HG02571 (cell line): ENCODE results near the gene RERE.

ENCODE experiments used
- ATAC-seq: cut with Tn5 transposase; IDR thresholded peaks from one replicate; pipeline ENCODE4 v1.9.1; 2021; ENCODE audit warnings: mild to moderate bottlenecking, moderate library complexity; ENCODE audit not compliant: unreplicated experiment

The RERE gene

DNA sequence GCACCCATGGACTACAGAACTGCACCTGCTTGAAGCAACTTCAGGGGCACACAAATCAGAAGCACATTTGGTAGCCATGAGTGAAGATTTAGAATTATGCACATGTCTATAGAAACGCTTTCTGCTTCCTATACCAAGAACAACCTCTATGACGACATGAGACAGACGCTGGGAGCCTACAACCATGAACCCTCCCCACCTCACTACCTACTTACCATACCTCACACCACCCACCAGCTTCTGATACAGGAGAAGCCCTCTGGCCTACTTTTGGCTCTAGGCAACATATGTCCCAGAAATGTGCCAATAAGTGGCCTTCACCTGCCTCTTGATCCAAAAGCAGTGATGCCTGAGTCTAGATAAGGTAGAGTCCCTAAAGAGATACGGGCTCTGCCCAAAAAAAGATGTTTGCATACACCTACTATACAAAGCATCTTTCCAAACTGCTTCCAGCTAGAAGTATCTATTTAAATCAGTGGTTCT, 441.0 kb downstream of the RERE start:
- ATAC-seq, result no peak

DNA sequence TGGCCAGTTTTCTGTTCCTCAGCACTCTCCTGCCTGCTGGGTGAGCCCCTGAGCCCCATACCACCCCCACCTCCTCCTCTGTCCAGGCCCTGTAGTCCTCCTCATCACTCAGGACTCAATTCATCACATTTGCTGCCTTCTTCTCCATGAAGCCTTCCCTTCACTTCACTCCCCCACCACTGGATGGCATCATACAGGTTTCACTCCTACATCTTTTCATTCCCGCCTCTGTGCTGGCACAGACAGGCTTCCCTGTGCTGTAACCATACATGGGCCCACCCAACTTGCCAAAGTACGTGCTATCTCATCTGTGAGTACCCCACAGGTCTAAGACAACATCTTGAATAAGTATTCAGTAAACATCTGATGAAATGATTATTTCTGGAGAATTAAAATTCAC, 442.6 kb downstream of the RERE start:
- no peak for ATAC-seq

- no peak for ATAC-seq
These were observed 443.1 kb downstream of the RERE start for GRCh38 chr1:8374356-8374755.

DNA sequence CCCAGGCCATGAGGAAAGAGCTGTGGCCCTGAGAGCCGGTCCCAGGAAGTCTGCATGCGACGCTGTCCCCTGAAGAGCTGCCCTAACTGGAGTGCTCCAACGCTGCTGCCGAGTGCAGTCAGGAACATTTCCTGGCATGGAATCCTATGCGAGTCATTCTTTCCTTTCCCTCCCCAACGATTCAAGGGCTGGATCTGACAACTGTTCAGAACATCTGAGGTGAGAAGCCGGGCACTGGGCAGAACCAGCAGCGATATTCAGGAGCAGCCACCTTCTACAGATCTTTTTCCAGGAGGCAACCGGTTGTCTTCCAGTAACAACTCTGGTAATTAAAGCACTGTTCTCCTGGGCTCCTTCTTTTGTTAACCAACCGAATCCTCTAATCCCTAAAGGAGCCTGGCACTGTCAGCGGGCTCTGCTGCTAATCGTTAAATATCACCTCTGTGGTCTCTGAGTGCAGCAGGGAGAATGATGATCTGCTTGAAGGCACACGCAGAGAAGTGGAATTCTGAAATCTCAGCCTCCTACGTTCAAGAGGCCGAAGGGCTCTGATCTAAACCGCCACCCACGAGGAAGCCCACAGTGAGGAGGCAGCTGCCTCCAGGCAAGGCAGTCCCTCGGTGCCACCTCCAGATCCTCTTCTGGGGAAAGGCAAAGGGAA, 443.7 kb downstream of the RERE start:
- ATAC-seq, result no peak

DNA sequence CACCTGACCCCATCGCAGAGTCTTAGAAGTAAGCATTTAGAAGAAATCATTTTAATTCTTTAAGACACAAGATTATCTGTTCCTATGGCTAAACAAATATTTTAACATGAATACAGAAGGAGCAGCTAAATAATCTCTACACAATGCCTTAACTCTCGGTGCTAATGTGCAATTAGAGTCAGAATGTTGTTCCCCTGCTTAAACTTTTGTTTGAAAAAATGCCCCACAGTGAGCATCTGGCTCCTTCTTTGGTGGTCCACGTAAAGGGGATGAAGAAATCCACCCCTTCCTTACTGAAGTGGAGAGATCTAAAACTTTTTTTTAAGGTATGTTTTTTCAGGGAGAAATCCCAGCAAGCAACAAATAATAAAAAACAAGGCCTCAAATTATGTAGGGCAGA, 444.3 kb downstream of the RERE start:
- ATAC-seq, result no peak

DNA sequence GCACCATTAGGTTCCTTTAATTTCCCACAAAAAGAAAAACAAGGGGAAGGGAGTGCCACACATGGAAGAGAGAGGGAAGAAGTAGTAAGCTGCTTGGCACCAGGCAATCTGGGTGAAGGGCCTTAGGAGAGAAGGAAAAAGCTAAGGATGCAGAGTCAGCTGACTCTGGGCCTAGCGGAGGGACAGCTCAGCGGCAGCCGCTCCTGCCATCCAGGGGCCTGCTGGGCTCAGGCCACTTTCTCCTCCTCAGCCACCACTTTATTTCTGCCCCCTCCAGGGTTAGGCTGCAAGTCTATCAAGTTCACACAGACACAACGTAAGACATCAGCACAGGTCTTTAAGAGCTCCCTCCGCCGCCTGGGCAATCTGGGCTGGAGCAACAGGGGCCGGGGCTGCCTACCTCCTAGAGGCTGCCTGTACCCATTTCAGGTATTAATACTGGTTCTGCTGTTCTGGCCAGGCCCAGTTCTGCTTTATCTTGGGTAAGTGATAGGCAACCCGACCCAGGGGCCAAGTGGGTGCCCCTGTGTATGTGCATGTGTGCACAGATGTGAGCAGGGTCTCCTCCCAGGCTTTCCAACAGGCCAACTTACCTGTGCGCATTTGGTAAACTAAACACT, 446.0 kb downstream of the RERE start:
- no peak for ATAC-seq

GRCh38 chr1:8370905-8371315, 446.5 kb downstream of the RERE start:
- no peak for ATAC-seq

GRCh38 chr1:8370046-8370881, 447.2 kb downstream of the RERE start:
- no peak for ATAC-seq

DNA sequence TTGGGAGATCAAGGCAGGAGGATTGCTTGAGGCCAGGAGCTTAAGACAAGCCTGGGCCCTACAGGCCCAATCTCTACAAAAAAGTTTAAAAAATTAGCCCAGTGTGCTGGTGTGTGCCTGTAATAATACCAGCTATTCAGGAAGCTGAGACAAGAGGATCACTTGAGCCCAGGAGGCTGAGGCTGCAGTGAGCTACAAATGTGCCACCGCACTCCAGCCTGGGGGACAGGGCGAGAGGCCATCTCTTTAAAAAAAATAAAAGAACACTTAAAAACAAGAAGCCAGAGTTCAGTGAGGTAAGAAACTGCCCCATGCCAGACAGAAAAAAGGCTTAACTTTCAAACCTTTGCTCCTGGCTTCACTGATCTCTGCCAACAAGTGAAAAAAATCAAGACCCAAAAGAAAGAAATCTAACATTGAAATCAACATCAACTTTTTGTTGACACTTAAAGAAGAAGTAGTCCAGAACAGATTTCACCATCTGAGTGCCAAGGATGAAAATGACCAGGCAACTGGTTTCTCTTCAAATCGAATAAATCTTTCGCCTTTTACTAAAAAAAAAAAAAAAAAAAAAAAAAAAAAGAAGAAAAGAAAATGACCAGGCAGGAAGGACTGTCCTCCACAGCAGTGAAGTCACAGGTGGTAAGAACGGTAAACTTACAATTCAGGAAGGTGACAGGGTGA, 448.3 kb downstream of the RERE start:
- ATAC-seq, result no peak

- ATAC-seq, result no peak
These were observed 449.8 kb downstream of the RERE start for GRCh38 chr1:8367571-8368194.

DNA sequence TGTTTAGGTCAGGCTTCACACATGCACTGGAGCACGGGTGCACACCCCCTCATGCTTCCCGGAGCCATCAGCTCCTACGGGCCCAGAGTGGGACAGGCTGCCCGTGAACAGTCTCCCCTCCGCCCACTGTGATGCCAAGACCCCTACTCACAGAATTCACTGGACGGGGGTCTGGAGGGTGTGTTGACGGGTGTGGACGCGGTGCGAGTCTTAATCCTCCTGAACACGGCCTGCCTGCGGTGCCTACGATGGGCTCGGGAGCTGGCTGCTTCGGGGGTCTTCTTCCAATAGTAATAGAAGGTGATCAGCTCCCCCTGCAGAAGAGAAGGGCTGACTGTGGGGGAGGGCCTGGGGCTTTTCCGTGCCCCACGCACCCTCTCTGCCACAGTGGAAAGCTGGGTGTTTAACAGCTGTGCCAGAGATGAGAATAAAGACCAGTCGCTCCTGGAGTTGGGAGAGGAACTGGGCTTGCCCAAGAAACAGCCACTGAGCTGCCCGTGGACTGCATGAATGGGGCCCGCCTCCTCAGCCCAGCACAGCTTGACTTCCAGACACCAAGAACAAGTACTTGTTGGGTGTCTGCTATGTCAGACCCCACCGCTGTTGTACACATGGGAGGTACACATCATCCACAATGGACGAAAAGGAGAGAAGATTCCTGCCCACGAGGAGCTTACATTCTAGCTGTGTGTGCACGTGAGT, 451.6 kb downstream of the RERE start:
- ATAC-seq, result no peak

GRCh38 chr1:8364528-8365442, 452.7 kb downstream of the RERE start:
- ATAC-seq, result no peak

DNA sequence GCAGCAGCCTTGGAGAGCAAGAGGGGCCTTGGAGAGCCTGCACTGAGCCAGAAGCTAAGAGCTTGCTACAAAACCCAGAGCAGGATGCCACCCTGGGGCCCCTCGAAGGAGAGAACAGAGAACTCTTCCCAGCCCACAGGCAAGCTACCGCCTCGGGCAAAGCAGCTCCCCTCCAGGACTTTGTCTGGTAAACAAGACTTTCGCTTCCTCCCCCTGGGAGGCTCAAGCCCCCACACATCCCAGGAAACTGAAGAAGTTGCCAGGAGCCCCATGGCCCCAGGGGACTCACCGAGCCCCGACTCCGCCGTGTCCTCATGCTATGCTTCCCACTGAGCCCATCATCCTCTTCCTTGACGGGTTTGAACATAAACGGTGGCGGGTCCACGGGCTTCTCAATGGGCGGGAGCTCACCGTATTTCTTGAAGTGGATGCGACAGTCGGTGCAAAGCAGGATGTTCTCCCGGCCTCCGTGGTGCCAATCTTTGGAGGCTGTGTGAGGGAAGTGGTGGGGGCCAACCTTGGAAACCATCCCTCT, 453.6 kb downstream of the RERE start:
- no peak for ATAC-seq

- no peak for ATAC-seq
These were observed 454.2 kb downstream of the RERE start for GRCh38 chr1:8363186-8363766.

DNA sequence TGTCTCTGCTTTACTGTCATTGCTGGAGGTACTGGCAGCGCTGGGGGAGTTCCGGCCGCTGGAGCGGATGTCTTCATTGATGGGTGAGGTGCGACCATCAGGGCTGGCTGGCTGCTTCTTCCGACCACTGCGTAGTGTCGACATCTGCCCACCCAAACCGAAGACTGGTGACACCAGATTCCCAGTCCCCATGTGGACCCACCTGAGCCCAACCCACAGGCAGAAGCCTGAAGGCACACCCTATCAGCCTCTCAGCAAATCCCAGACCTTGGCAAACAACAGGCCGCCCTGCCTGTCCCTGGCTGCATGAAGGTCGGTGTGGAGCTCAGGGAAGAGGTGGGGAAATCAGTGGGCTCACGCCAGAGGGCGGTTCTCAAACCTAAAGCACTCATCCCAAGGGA, 454.7 kb downstream of the RERE start:
- ATAC-seq, result no peak

DNA sequence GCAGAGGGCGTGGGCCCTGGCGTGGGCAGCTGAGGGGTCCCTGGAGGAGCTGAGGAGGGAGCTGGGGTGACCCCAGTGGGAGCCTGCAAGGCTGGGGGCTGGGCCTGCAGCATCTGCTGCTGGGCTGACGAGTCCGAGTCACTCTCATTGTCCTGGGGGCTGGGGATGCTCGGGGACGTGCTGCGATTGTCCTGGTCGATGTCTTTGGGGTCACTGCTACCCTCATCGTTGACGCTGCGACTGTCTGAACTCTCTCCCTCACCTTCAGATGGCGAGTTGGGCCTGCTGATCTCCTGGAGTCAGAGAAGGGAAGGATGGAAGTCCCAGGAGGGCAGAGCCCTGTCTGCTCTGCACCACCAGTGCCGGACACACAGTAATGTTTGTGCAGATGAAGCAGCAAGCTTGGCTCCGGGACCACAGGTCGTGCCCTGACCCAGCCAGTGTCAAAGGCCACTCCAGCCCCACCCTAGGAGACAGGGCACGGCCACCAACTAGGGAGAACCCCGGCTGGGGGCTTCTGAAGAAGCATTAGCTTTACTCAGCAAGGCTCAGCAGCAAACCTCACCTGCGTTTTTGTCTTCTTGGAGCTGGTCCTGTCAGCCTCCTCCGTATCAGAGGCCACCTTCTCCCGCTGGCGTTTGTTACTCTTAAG, 456.1 kb downstream of the RERE start:
- ATAC-seq, result no peak

DNA sequence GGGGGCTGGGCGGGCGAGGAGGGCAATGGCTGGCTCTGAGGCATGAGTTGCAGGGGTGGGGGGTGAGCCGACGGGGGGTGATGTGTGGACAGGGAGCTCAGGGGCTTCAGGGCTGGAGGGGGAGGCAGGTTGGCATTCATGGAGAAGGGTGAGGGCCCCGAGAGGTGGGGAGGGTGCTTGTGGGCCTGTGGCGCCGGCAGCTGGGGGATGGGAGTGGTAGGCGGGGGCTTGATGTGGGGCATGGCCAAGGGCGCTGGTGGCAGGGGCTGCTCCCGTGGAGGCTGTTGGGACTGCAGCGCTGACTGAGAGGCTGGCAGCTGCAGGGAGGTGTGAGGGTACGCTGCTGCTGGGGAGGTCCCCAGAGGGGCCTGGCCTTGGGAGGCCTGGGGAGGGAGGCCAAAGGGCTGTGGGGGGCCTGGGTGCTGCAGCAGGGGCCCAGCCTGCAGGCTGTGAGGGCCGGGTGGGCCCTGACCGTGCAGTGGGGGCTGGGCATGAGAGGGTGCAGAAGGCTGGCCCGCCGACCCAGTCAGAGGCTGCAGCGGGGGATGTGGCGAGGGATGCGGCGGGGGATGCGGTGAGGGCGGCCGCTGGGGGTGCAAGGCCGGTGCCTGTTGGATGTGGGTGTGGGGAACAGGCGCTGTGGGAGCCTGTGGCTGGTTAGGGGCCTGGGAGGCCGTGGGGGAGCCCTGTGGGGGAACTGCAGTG, 456.8 kb downstream of the RERE start:
- no peak for ATAC-seq
